ENCODE data around the gene MRNIP.

The MRNIP gene

GRCh38 chr5:179885491-179886090, 27.0 kb upstream of the MRNIP start:
- no peak for TF ChIP-seq CTCF (IDR thresholded peaks at IDR 0.05)
- Mint-ChIP-seq H3K27ac (peak overlapping the region; percentile 85), H3K27me3 (ENCODE audit: low read depth, poor library complexity) (peaks cover 6% of the 10 kb centered on the region)

GRCh38 chr5:179883163-179883562, 24.5 kb upstream of the MRNIP start:
- peaks cover 75% of the 10 kb centered on the region for H3K36me3 Mint-ChIP-seq (ENCODE audit: low read depth)
- H3K4me1 Mint-ChIP-seq: peaks cover 8% of the 10 kb centered on the region
- no peak for DNase-seq
- H3K27ac Mint-ChIP-seq: no peak overlapping the region
- peaks cover 41% of the 10 kb centered on the region for H3K9me3 Mint-ChIP-seq
- H3K4me3 Mint-ChIP-seq: no peak overlapping the region
- peaks cover 6% of the 10 kb centered on the region for H3K27me3 Mint-ChIP-seq (ENCODE audit: low read depth, poor library complexity)
- no peak for TF ChIP-seq CTCF (IDR thresholded peaks at IDR 0.05)

More at GRCh38 chr5:179885491-179886090, 27.0 kb upstream of the MRNIP start:
- peaks cover 8% of the 10 kb centered on the region for H3K4me1 Mint-ChIP-seq
- H3K36me3 Mint-ChIP-seq (ENCODE audit: low read depth): peaks cover 94% of the 10 kb centered on the region
- DNase-seq: no peak
- H3K4me3 Mint-ChIP-seq: no peak overlapping the region
- H3K9me3 Mint-ChIP-seq: peaks cover 41% of the 10 kb centered on the region

- DNase-seq: no peak
- peaks cover 3% of the 10 kb centered on the region for H3K27me3 Mint-ChIP-seq (ENCODE audit: low read depth, poor library complexity)
- H3K9me3 Mint-ChIP-seq: peaks cover 41% of the 10 kb centered on the region
- no peak overlapping the region for H3K4me3 Mint-ChIP-seq
- TF ChIP-seq CTCF (IDR thresholded peaks at IDR 0.05): no peak
- no peak overlapping the region for H3K27ac Mint-ChIP-seq
- peaks cover 8% of the 10 kb centered on the region for H3K4me1 Mint-ChIP-seq
- peaks cover 74% of the 10 kb centered on the region for H3K36me3 Mint-ChIP-seq (ENCODE audit: low read depth)
Measured at GRCh38 chr5:179882338-179882737, 23.7 kb upstream of the MRNIP start.

- no peak for TF ChIP-seq CTCF (IDR thresholded peaks at IDR 0.05)
- Mint-ChIP-seq H3K4me1 (peaks cover 1% of the 10 kb centered on the region), H3K4me3 (no peak overlapping the region), H3K27me3 (ENCODE audit: low read depth, poor library complexity) (peaks cover 3% of the 10 kb centered on the region), H3K9me3 (peaks cover 39% of the 10 kb centered on the region), H3K27ac (no peak overlapping the region), H3K36me3 (ENCODE audit: low read depth) (peaks cover 71% of the 10 kb centered on the region)
- DNase-seq: no peak
Measured at GRCh38 chr5:179880848-179881590, 22.4 kb upstream of the MRNIP start.

- Mint-ChIP-seq H3K27ac (no peak overlapping the region), H3K4me1 (no peaks in the 10 kb centered on the region), H3K9me3 (peaks cover 32% of the 10 kb centered on the region), H3K36me3 (ENCODE audit: low read depth) (peaks cover 63% of the 10 kb centered on the region), H3K27me3 (ENCODE audit: low read depth, poor library complexity) (peaks cover 3% of the 10 kb centered on the region), H3K4me3 (no peak overlapping the region)
- no peak for TF ChIP-seq CTCF (IDR thresholded peaks at IDR 0.05)
- DNase-seq: no peak
Measured at GRCh38 chr5:179880066-179880650, 21.5 kb upstream of the MRNIP start.
